ENCODE measurements around the gene FCER2. TPM values are rescaled to one million over a fixed set of nuclear protein-coding genes. Genes with fewer than 3 reads are reported as not detected.

FCER2 gene
- total and polyA plus RNA-seq, 4 donors = 0.14 TPM; not detected in 3

DNA sequence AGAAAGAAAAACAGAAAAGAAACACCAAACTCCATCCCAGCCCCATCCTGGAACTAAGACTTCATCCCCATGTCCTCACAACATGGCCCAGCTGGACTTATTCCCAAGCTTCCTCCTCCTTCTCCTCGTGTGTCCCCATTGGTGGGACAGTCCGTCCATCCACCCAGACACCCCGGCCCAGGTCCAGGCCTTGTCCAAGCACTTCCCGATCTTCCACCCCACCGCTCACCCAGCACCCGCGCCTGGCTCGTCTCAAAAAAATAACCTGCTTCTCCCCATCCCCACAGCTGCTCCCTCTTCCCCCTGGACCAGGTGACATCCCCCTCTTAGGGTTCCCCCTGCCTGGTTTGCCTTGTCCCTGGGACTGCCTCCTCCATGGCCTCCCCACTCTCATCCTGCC lies 1.4 kb upstream of the FCER2 start:
- no peak for DNase-seq (ENCODE audit: low spot score)
- no peak overlapping the region for H3K4me3 ChIP-seq (ENCODE audit: low read depth in 1 of 3, low read length in 3 of 3)
- H3K9ac ChIP-seq (ENCODE audit: low read depth in 1 of 2, low read length in 2 of 2) = no peak overlapping the region
- H3K4me1 ChIP-seq (ENCODE audit: control insufficient read depth in 4 of 4, insufficient read depth in 4 of 4, low read length in 3 of 4) = no peaks in the 10 kb centered on the region
- 71% methylated on average over 8 of the region's 8 CpGs for WGBS
- TF ChIP-seq RXRA (IDR thresholded peaks at IDR 0.05) = no peak
- no peak for TF ChIP-seq EGR1 (IDR thresholded peaks at IDR 0.05; ENCODE audit: low read depth in 2 of 2)
- no peak for TF ChIP-seq YY1 (IDR thresholded peaks at IDR 0.05)
- TF ChIP-seq GABPA (IDR thresholded peaks at IDR 0.05 in 1 of 2, conservative IDR thresholded peaks at IDR 0.05 in 1 of 2) = no peak
- TF ChIP-seq NR2F2 (IDR thresholded peaks at IDR 0.05) = no peak
- no peak for TF ChIP-seq RAD21 (IDR thresholded peaks at IDR 0.05)
- no peak for TF ChIP-seq JUND (IDR thresholded peaks at IDR 0.05)
- TF ChIP-seq, protein P1, sequence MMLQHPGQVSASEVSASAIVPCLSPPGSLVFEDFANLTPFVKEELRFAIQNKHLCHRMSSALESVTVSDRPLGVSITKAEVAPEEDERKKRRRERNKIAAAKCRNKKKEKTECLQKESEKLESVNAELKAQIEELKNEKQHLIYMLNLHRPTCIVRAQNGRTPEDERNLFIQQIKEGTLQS (IDR thresholded peaks at IDR 0.05) = no peak
- no peak for TF ChIP-seq TAF1 (conservative IDR thresholded peaks at IDR 0.05)
- TF ChIP-seq, protein P2, sequence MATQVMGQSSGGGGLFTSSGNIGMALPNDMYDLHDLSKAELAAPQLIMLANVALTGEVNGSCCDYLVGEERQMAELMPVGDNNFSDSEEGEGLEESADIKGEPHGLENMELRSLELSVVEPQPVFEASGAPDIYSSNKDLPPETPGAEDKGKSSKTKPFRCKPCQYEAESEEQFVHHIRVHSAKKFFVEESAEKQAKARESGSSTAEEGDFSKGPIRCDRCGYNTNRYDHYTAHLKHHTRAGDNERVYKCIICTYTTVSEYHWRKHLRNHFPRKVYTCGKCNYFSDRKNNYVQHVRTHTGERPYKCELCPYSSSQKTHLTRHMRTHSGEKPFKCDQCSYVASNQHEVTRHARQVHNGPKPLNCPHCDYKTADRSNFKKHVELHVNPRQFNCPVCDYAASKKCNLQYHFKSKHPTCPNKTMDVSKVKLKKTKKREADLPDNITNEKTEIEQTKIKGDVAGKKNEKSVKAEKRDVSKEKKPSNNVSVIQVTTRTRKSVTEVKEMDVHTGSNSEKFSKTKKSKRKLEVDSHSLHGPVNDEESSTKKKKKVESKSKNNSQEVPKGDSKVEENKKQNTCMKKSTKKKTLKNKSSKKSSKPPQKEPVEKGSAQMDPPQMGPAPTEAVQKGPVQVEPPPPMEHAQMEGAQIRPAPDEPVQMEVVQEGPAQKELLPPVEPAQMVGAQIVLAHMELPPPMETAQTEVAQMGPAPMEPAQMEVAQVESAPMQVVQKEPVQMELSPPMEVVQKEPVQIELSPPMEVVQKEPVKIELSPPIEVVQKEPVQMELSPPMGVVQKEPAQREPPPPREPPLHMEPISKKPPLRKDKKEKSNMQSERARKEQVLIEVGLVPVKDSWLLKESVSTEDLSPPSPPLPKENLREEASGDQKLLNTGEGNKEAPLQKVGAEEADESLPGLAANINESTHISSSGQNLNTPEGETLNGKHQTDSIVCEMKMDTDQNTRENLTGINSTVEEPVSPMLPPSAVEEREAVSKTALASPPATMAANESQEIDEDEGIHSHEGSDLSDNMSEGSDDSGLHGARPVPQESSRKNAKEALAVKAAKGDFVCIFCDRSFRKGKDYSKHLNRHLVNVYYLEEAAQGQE (IDR thresholded peaks at IDR 0.05) = no peak
- TF ChIP-seq, protein P3, sequence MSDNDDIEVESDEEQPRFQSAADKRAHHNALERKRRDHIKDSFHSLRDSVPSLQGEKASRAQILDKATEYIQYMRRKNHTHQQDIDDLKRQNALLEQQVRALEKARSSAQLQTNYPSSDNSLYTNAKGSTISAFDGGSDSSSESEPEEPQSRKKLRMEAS (IDR thresholded peaks at IDR 0.05) = no peak
- TF ChIP-seq, protein P4, sequence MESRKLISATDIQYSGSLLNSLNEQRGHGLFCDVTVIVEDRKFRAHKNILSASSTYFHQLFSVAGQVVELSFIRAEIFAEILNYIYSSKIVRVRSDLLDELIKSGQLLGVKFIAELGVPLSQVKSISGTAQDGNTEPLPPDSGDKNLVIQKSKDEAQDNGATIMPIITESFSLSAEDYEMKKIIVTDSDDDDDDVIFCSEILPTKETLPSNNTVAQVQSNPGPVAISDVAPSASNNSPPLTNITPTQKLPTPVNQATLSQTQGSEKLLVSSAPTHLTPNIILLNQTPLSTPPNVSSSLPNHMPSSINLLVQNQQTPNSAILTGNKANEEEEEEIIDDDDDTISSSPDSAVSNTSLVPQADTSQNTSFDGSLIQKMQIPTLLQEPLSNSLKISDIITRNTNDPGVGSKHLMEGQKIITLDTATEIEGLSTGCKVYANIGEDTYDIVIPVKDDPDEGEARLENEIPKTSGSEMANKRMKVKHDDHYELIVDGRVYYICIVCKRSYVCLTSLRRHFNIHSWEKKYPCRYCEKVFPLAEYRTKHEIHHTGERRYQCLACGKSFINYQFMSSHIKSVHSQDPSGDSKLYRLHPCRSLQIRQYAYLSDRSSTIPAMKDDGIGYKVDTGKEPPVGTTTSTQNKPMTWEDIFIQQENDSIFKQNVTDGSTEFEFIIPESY (IDR thresholded peaks at IDR 0.05) = no peak
- TF ChIP-seq FOXA1 (IDR thresholded peaks at IDR 0.05) = no peak
- no peaks in the 10 kb centered on the region for H3K36me3 ChIP-seq (ENCODE audit: control insufficient read depth in 4 of 4, insufficient read depth in 3 of 4, low read depth in 1 of 4, low read length in 3 of 4)
- H3K9me3 ChIP-seq (ENCODE audit: control insufficient read depth in 4 of 4, low read length in 3 of 4) = no peaks in the 10 kb centered on the region
- no peak overlapping the region for H3K27ac ChIP-seq (ENCODE audit: low read depth in 1 of 2, low read length in 2 of 2)
- H3K27me3 ChIP-seq (ENCODE audit: control insufficient read depth in 4 of 4, insufficient read depth in 4 of 4, low read length in 3 of 4) = no peaks in the 10 kb centered on the region

DNA sequence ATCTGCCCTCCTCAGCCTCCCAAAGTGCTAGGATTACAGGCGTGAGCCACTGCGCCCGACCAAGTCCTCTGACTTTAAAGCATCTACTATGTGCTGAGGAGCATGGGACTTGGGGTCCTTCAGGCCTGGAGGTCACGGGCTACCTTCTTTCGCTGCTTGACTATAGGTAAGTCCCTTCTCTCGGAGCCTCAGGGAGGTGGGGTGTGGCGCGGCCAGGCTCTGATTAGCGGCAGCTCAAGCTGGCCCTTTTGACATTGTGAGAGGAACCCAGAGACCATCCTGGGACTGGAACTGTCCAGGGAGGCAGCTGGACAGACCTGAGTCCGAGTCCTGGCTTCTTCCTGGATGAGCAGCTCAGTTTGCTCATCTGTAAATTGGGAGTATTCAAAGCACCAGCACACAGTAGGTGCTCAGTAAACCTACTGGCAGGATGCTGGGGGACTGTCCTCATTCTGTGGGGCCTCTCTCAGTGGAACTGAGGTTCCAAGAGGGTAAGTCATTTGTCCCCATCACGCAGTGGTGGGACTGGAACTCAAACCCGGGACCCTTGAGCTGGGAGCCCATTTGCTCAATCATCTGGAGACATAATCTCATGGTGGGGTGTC lies 780 bp downstream of the FCER2 start:
- no peak for DNase-seq (ENCODE audit: low spot score)
- Histone ChIP-seq H3K9ac (ENCODE audit: low read depth in 1 of 2, low read length in 2 of 2) (no peak overlapping the region), H3K36me3 (ENCODE audit: control insufficient read depth in 4 of 4, insufficient read depth in 3 of 4, low read depth in 1 of 4, low read length in 3 of 4) (no peaks in the 10 kb centered on the region), H3K4me1 (ENCODE audit: control insufficient read depth in 4 of 4, insufficient read depth in 4 of 4, low read length in 3 of 4) (no peaks in the 10 kb centered on the region), H3K4me3 (ENCODE audit: low read depth in 1 of 3, low read length in 3 of 3) (no peak overlapping the region), H3K27ac (ENCODE audit: low read depth in 1 of 2, low read length in 2 of 2) (no peak overlapping the region), H3K9me3 (ENCODE audit: control insufficient read depth in 4 of 4, low read length in 3 of 4) (no peaks in the 10 kb centered on the region), H3K27me3 (ENCODE audit: control insufficient read depth in 4 of 4, insufficient read depth in 4 of 4, low read length in 3 of 4) (peaks cover 0 to 4% (median 0%) of the 10 kb centered on the region in 4 donors)
- WGBS = 92% methylated on average over 12 of the region's 12 CpGs
- TF ChIP-seq FOXA2 (IDR thresholded peaks at IDR 0.05) (no peak), YY1 (IDR thresholded peaks at IDR 0.05) (no peak), EGR1 (IDR thresholded peaks at IDR 0.05; ENCODE audit: low read depth in 2 of 2) (no peak), JUND (IDR thresholded peaks at IDR 0.05) (no peak), TAF1 (conservative IDR thresholded peaks at IDR 0.05) (no peak), RAD21 (IDR thresholded peaks at IDR 0.05) (no peak), HNF4G (IDR thresholded peaks at IDR 0.05) (no peak), HNF4A (conservative IDR thresholded peaks at IDR 0.05) (no peak), FOXA1 (IDR thresholded peaks at IDR 0.05) (no peak), SP1 (IDR thresholded peaks at IDR 0.05) (no peak), NR2F2 (IDR thresholded peaks at IDR 0.05) (no peak), RXRA (IDR thresholded peaks at IDR 0.05) (no peak), GABPA (IDR thresholded peaks at IDR 0.05 in 1 of 2, conservative IDR thresholded peaks at IDR 0.05 in 1 of 2) (no peak)
- TF ChIP-seq, protein P2 (IDR thresholded peaks at IDR 0.05) = no peak
- TF ChIP-seq, protein P3 (IDR thresholded peaks at IDR 0.05) = no peak
- TF ChIP-seq, protein P5, sequence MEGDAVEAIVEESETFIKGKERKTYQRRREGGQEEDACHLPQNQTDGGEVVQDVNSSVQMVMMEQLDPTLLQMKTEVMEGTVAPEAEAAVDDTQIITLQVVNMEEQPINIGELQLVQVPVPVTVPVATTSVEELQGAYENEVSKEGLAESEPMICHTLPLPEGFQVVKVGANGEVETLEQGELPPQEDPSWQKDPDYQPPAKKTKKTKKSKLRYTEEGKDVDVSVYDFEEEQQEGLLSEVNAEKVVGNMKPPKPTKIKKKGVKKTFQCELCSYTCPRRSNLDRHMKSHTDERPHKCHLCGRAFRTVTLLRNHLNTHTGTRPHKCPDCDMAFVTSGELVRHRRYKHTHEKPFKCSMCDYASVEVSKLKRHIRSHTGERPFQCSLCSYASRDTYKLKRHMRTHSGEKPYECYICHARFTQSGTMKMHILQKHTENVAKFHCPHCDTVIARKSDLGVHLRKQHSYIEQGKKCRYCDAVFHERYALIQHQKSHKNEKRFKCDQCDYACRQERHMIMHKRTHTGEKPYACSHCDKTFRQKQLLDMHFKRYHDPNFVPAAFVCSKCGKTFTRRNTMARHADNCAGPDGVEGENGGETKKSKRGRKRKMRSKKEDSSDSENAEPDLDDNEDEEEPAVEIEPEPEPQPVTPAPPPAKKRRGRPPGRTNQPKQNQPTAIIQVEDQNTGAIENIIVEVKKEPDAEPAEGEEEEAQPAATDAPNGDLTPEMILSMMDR (IDR thresholded peaks at IDR 0.05; ENCODE audit: low read depth, low read length, missing input control) = no peak
- TF ChIP-seq, protein P1 (IDR thresholded peaks at IDR 0.05) = no peak

Data from liver (tissue), 9 donors.